IMR-90 (cell line): ENCODE data around the gene ERG. TPM values are rescaled to one million over a fixed set of nuclear protein-coding genes. Genes with fewer than 3 reads are reported as not detected.

Experiments used
- ATAC-seq: fragments of 200-7000 bp; cut with Tn5 transposase; 2 replicates; pipeline ENCODE4 v1.9.1; 2020; ENCODE audit warnings: low read depth, mild to moderate bottlenecking, moderate library complexity
- BruUV-seq: library from RNA; stranded (reverse); fragments of 400-500 nt; replicated peaks from 2 replicates; lab custom pipeline; 2021; lab: Mats Ljungman, UMichigan
- CTCF ChIA-PET: fragments of 300-600 bp; formaldehyde crosslinking; extraction: SDS; loops from one replicate; lab custom pipeline; 2021; ENCODE audit warnings: antibody characterized with exemption; lab: Yijun Ruan, JAX
- POLR2A ChIA-PET: fragments of 300-600 bp; sonication (Branson Sonifier 250); formaldehyde crosslinking; loops from one replicate; lab custom pipeline; 2022; ENCODE audit warnings: antibody characterized with exemption; ENCODE audit not compliant: unreplicated experiment; lab: Charles Lee
- DNase-seq: peaks from one replicate; pipeline ENCODE4 v3.0.0; 2013
- H2AFZ ChIP-seq: replicated peaks from 2 replicates; pipeline ENCODE3; 2013; ENCODE audit warnings: low read length, mild to moderate bottlenecking; ENCODE audit not compliant: poor library complexity
- H2AK5ac ChIP-seq: 2 replicates; pipeline ENCODE4 v1.6.1; 2013; ENCODE audit warnings: low read depth, low read length, inconsistent platforms
- H2AK9ac ChIP-seq: replicated peaks from 2 replicates; pipeline ENCODE3; 2013; ENCODE audit warnings: mild to moderate bottlenecking, low read depth, low read length, moderate library complexity; ENCODE audit not compliant: poor library complexity
- H2BK120ac ChIP-seq: 2 replicates; pipeline ENCODE4 v1.6.1; 2013; ENCODE audit warnings: low read depth, low read length, inconsistent platforms
- H2BK15ac ChIP-seq: 3 replicates; pipeline ENCODE4 v1.6.1; 2013; ENCODE audit warnings: low read depth, low read length, inconsistent platforms
- H2BK20ac ChIP-seq: 2 replicates; pipeline ENCODE4 v1.6.1; 2013; ENCODE audit warnings: low read depth, mild to moderate bottlenecking, inconsistent platforms, low read length, moderate library complexity
- H2BK5ac ChIP-seq: 2 replicates; pipeline ENCODE4 v1.6.1; 2013; ENCODE audit warnings: mild to moderate bottlenecking, low read depth, low read length, inconsistent platforms; ENCODE audit not compliant: poor library complexity, severe bottlenecking
- H3K14ac ChIP-seq: replicated peaks from 2 replicates; pipeline ENCODE4 v1.6.1; 2013; ENCODE audit warnings: low read depth, low read length, inconsistent platforms
- H3K18ac ChIP-seq: 2 replicates; pipeline ENCODE4 v1.6.1; 2013; ENCODE audit warnings: low read depth, low read length, control low read depth
- H3K23ac ChIP-seq: 2 replicates; pipeline ENCODE4 v1.6.1; 2013; ENCODE audit warnings: low read depth, low read length, inconsistent platforms
- H3K27ac ChIP-seq: 2 replicates; pipeline ENCODE4 v1.5.1; 2013; ENCODE audit warnings: mild to moderate bottlenecking, control low read depth, low read length; ENCODE audit not compliant: insufficient read depth
- H3K27me3 ChIP-seq: 2 replicates; pipeline ENCODE4 v1.6.1; 2013; ENCODE audit warnings: low read length; ENCODE audit not compliant: control insufficient read depth, insufficient read depth
- H3K36me3 ChIP-seq: 2 replicates; pipeline ENCODE4 v1.6.1; 2013; ENCODE audit warnings: low read length, mixed read lengths; ENCODE audit not compliant: control insufficient read depth, insufficient read depth
- H3K4ac ChIP-seq: 2 replicates; pipeline ENCODE4 v1.6.1; 2013; ENCODE audit warnings: low read depth, low read length, inconsistent platforms
- H3K4me1 ChIP-seq: 2 replicates; pipeline ENCODE4 v1.6.1; 2013; ENCODE audit warnings: low read length, mixed read lengths; ENCODE audit not compliant: control insufficient read depth, insufficient read depth
- H3K4me2 ChIP-seq: 2 replicates; pipeline ENCODE4 v1.6.1; 2013; ENCODE audit warnings: low read depth, mild to moderate bottlenecking, control low read depth, low read length, moderate library complexity
- H3K4me3 ChIP-seq: 2 replicates; pipeline ENCODE4 v1.5.1; 2013; ENCODE audit warnings: low read depth, mild to moderate bottlenecking, control low read depth, low read length, moderate library complexity; ENCODE audit not compliant: insufficient read depth
- H3K56ac ChIP-seq: 2 replicates; pipeline ENCODE4 v1.6.1; 2013; ENCODE audit warnings: low read length, inconsistent platforms; ENCODE audit not compliant: insufficient read depth; ENCODE audit errors: extremely low read depth
- H3K79me1 ChIP-seq, 2 experiments: 2 replicates each; pipeline ENCODE4 v1.6.1; 2013; ENCODE audit warnings: low read length in 2 of 2, inconsistent platforms in 1 of 2, low read depth in 1 of 2
- H3K9ac ChIP-seq: 2 replicates; pipeline ENCODE4 v1.6.1; 2013; ENCODE audit warnings: low read depth, low read length, control low read depth
- H3K9me1 ChIP-seq: 2 replicates; pipeline ENCODE4 v1.6.1; 2013; ENCODE audit warnings: low read length, inconsistent platforms; ENCODE audit not compliant: insufficient read depth
- H3K9me3 ChIP-seq: 2 replicates; pipeline ENCODE4 v1.6.1; 2013; ENCODE audit warnings: low read length; ENCODE audit not compliant: control insufficient read depth, insufficient read depth
- H4K20me1 ChIP-seq: 2 replicates; pipeline ENCODE4 v1.6.1; 2013; ENCODE audit warnings: low read length, inconsistent platforms; ENCODE audit not compliant: insufficient read depth
- H4K5ac ChIP-seq: 2 replicates; pipeline ENCODE4 v1.6.1; 2013; ENCODE audit warnings: mild to moderate bottlenecking, low read depth, low read length, control low read depth
- H4K8ac ChIP-seq, 2 experiments: 2 replicates each; pipeline ENCODE4 v1.6.1; 2013; ENCODE audit warnings: low read depth in 2 of 2, low read length in 2 of 2, control low read depth in 1 of 2, inconsistent platforms in 1 of 2
- H4K91ac ChIP-seq: 2 replicates; pipeline ENCODE4 v1.6.1; 2013; ENCODE audit warnings: low read depth, low read length, inconsistent platforms; ENCODE audit not compliant: insufficient read depth
- CHD1 ChIP-seq: IDR thresholded peaks from 2 replicates; pipeline ENCODE4 v1.6.1; 2012; ENCODE audit warnings: low read depth, low read length, improper control_type of control experiment
- FOS ChIP-seq: fragments of 150-350 bp; IDR thresholded peaks from 2 replicates; pipeline ENCODE4 v1.6.1; 2016; ENCODE audit warnings: low read depth, low read length
- SMC3 ChIP-seq: fragments of 150-350 bp; IDR thresholded peaks from 2 replicates; pipeline ENCODE4 v1.6.1; 2016; ENCODE audit warnings: low read depth, mild to moderate bottlenecking, antibody characterized with exemption, low read length, moderate library complexity
- WGBS, 2 experiments: methylation state at CpG; one replicate each; pipeline versions ENCODE4 v1.1.5 to v1.1.7; 2013; ENCODE audit warnings: missing lambda C conversion rate in 2 of 2; ENCODE audit not compliant: insufficient read length in 1 of 2; ENCODE audit errors: extremely low coverage in 2 of 2; 5-methylcytosine and 5-hydroxymethylcytosine counted together
- dilution Hi-C: fragments of 300-500 bp; cut with HindIII; formaldehyde crosslinking; loops from one replicate; pipeline ENCODE4 v1.14.3; 2018; ENCODE audit warnings: low sequenced_read_pairs; ENCODE audit not compliant: unreplicated experiment
- in situ Hi-C: fragments of 300-500 bp; cut with MboI; formaldehyde crosslinking; loops from 3 replicates; pipeline ENCODE4 v1.14.3; 2019; ENCODE audit warnings: low sequenced_read_pairs, inconsistent platforms, mixed read lengths
- intact Hi-C: fragments of 100-400 bp; cut with micrococcal nuclease; formaldehyde crosslinking; loops from 2 replicates; pipeline ENCODE4 v1.10.0; 2022
- polyA plus RNA-seq, 3 experiments: library from polyadenylated mRNA; depleted of rRNA; stranded (reverse); fragments of >200 nt; gene quantifications; 2 replicates each; pipeline ENCODE4 v1.2.3, GENCODE V29; 2012; ENCODE audit warnings: low replicate concordance in 1 of 3
- total RNA-seq: library from RNA; depleted of rRNA; stranded (reverse); fragments of >200 nt; gene quantifications from 2 replicates; pipeline ENCODE4 v1.2.3, GENCODE V29; 2012

Gene ERG
- total and polyA plus RNA-seq, 2 of the 4 experiments (the other 2 are of a cell fraction): not detected

DNA sequence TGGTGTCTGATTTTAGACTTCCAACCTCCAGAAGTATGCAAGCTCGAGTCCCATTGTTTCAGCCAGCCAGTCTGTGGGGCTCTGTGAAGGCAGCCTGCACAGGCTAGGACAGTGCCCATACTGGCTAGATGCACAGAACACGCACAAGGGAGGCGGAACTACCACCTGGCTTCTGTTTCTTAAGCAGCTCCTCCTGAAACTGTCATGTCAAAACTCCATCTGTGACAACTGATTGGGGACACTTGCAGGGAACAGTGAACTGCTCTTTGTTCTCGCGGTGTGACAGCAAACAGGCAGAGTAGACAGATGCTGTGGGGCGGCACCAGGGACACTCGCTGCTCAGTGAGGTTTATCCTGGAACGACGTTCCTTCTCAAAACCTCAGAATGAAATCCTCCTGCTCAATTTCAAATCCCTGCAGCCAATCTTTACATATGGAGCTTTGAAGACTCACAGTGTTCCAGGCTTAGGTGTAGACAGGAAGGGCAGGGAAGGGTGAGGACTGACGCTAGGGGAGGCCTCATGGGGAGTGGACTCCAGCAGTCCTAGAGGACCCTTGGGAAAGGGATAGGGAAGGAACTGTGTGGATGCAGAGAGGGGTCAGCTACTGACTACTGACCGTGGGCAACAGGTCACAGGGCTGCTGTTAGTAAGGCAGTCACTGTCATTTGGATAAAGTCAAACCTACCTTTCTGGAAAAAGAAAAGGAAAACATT lies 73.8 kb downstream of the ERG start:
- no peak overlapping the region for H3K9ac ChIP-seq
- BruUV-seq: no TSS peak
- 60% methylated on average over 4 of the region's 11 CpGs; no CpG with 5 or more reads in 1 of the 2 experiments for WGBS, 2 experiments
- no peak for TF ChIP-seq SMC3
- no peak for TF ChIP-seq FOS
- no peak for TF ChIP-seq CHD1
- in situ Hi-C loops: no loop called here
- CTCF ChIA-PET: no interaction called here
- H2BK5ac ChIP-seq: no peak overlapping the region
- no peak overlapping the region for H2BK15ac ChIP-seq
- no peaks in the 10 kb centered on the region for H3K4me1 ChIP-seq
- no peak overlapping the region for H3K23ac ChIP-seq
- no peak overlapping the region for H2BK20ac ChIP-seq
- H3K14ac ChIP-seq: no peak overlapping the region
- H3K4ac ChIP-seq: no peak overlapping the region
- H3K79me1 ChIP-seq: no peaks in the 10 kb centered on the region
- no peak overlapping the region for H2AK5ac ChIP-seq
- no peak overlapping the region for H4K91ac ChIP-seq
- intact Hi-C loops: no loop called here
- POLR2A ChIA-PET: no interaction called here
- peaks cover 5% of the 10 kb centered on the region for H3K27me3 ChIP-seq
- no peaks in the 10 kb centered on the region for H4K20me1 ChIP-seq
- H2AK9ac ChIP-seq: no peak overlapping the region
- H3K9me3 ChIP-seq: no peaks in the 10 kb centered on the region
- no peak overlapping the region for H2AFZ ChIP-seq
- no peak overlapping the region for H4K5ac ChIP-seq
- no peak overlapping the region for H3K4me3 ChIP-seq
- no peaks in the 10 kb centered on the region for H3K36me3 ChIP-seq
- no peak overlapping the region for H3K27ac ChIP-seq
- H3K9me1 ChIP-seq: no peaks in the 10 kb centered on the region
- no peak overlapping the region for H3K4me2 ChIP-seq
- dilution Hi-C loops: no loop called here
- no peak overlapping the region for H3K18ac ChIP-seq
- H3K56ac ChIP-seq: no peak overlapping the region
- no peak overlapping the region for H4K8ac ChIP-seq
- no peak overlapping the region for H2BK120ac ChIP-seq
- ATAC-seq (no peak), DNase-seq (no peak)
